Measurements from ENCODE around the gene CEACAM4.

Gene CEACAM4

GRCh38 chr19:41616792-41617621, 9.9 kb downstream of the CEACAM4 start:
- DNase-seq = no peak

- DNase-seq = no peak
Observed at GRCh38 chr19:41615207-41615606, 11.7 kb downstream of the CEACAM4 start.

DNA sequence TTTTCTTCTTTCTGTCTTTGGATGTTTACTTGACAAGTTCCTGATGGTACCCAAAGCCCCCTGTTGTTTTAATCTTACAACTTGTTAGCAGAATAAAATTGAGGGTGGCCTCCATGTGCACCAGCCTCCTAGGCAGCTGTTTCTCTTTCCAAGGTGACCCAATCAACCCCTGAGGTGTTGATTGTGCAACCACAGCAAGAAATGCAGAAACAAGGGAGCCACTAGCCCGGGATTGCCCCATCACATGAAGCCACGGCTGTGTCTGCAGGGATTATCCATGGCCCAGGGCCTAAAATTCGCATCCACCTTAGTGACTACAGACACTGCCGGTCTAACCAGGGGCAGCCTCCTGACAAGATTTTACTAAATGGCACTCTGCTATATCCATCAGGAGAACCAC, 14.4 kb downstream of the CEACAM4 start:
- DNase-seq = no peak

DNA sequence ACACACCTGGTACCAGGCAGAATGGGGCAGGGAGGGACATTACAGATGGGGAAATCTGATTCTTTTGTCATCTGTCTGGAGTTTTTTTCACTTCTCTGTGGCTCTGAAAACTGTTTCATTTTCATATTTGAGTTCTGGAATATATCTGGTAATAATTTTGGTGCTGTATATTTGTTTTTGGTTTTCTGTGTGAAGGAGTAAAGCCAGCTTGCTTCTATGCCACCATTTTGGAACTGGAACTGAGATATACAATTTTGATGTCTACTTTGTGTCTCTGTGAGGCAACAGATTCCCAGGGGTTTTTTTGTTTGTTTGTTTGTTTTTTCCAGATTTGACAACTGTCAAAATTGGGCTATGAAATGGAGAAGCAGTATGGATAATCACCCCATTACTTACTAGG, 16.1 kb downstream of the CEACAM4 start:
- DNase-seq = no peak

DNA sequence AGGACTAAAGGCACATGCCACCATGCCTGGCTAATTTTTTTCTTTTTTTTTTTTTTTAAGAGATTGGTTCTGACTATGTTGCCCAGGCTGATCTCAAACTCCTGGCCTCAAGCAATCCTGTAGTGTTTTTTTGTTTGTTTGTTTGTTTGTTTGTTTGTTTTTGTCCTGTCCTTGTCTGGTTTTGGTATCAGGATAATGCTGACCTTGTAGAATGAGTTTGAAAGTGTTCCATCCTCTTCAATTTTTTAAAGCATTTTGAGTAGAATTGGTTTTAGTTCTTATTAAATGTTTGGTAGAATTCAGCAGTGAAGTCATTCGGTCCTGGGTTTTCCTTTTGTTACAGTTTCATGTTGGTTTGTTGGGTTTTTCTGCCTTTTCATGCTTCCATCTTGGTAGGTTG, 19.2 kb downstream of the CEACAM4 start:
- no peak for DNase-seq

- peak; percentile 13 for DNase-seq
Observed at GRCh38 chr19:41606215-41606837, 20.5 kb downstream of the CEACAM4 start.

- peak; percentile 22 for DNase-seq
Observed at GRCh38 chr19:41604831-41605230, 22.0 kb downstream of the CEACAM4 start.

GRCh38 chr19:41601771-41602170, 25.1 kb downstream of the CEACAM4 start:
- DNase-seq = no peak

GRCh38 chr19:41599175-41599966, 27.5 kb downstream of the CEACAM4 start:
- DNase-seq = peak; percentile 23

DNA sequence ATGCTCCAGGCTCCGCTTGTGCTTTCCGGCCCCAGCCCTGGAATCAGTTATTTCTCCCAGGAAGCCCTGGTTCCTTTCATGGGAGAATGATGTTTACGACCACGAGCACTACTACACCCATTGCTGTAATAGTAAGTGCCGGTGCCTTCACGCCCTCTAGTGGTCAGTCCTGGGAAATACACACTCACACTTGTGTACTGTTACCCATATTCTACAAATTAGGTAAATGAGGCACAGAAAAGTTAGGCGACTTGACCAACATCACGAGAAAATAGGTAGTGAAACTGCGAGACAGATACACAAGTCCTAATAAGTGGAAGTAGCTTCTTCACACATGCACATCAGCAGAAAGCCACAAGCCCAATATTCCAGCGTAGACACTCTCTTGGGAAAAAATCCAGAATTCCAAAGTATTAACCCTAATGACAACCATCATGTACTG, 29.3 kb downstream of the CEACAM4 start:
- no peak for DNase-seq

DNA sequence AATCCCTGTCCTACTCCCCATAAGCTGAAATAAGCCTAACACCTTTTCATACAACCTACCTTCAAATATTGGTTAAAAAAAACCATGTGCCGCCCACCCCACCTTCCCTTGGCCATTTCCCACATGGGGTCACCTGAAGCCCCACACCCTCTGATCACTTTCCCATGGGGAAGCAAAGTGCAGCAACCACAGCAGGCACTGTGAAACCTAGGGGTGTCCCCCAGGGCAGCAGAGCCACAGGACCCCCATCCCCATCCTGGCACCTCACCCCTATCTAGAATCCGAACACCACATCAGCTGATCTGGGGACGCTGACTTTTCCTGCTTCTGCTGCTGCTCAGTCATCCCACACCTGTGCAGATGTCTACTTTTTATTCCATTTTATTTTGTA, 31.0 kb downstream of the CEACAM4 start:
- no peak for DNase-seq

DNA sequence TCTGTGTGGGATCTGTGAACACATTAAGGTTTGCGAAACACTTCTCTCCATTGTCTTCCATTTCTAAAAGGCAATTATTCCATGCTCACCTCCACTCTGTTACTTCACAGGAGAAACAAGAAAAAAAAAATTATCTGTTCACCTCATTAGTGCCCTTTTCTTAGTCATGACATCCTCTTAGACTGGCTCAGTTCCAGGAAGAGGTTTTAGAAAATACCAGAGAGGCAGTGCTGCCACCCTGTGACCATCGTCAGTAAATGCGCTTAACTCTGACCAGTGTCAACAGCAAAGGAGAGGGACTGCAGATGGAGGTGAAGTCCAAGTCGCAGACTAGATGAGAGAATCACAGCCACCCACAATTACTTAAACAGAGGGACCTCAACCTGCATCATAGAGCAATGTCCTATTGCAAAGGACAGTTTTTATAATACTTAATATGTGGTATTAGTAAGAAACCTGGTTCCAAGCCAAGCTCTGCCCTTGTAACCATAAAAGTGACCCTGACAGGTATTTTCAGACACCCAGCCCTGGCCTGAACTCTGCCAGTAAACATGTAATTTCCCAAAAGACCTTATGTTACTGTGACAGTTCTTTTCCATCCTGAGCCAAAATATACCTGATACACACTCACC, 31.5 kb downstream of the CEACAM4 start:
- DNase-seq = peak; percentile 43

- DNase-seq = no peak
Observed at GRCh38 chr19:41591951-41592562, 34.8 kb downstream of the CEACAM4 start.

GRCh38 chr19:41590936-41591335, 35.9 kb downstream of the CEACAM4 start:
- no peak for DNase-seq

GRCh38 chr19:41589371-41589770, 37.5 kb downstream of the CEACAM4 start:
- no peak for DNase-seq

GRCh38 chr19:41588497-41589209, 38.2 kb downstream of the CEACAM4 start:
- DNase-seq = no peak

DNA sequence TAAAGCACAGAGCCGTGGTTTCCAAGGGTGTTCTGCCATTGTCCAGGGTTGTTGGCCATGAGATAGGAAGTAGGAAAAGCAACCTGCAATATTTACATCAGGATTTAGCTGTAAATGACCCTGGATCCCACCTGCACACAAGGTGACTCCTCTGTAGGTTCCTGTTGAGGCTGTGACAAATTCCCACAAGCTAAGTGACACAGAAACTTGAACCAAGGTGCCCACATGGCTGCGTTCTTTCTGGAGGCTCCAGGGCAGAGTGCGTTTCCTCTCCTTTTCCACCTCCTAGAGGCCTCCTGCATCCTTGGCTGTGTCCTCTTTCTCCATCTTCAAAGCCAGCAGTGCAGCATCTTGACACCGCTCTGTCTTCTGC, 39.0 kb downstream of the CEACAM4 start:
- no peak for DNase-seq

DNA sequence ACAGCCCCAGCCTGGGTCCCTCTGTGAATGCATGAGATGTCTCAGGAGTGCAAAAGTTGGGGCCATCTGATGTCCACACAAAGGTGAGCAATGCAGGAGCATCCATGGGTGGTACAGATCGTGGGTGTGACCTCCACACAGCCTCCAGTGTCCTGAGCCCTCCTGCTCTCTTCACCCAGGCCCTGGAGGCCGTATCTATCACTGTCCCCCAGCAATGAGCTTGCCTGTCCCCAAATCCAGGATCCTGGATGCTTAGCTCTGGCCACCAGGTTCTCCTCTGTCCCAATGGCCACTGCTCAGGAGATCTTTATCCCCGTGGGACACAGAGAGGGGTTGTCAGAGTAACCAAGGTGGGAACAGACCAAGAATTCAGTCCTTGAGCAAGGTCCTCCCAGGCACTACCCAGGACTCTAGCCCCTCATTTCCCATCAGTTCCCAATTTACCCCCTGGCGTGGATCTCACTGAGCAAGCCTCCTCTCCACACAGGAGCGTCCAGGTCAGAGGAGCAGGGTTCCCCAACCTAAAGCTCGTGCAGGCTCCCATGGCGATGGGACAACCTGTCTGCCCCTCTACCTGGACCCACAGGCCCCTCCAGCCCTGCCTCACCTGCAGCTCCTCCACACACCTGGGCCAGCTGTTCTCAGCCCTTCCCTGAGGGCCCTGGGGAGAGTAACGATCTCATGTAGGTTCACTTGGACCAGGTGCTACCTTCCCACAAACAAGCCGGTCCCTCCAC, 39.6 kb downstream of the CEACAM4 start:
- no peak for DNase-seq

GRCh38 chr19:41586064-41586463, 40.8 kb downstream of the CEACAM4 start:
- no peak for DNase-seq

DNA sequence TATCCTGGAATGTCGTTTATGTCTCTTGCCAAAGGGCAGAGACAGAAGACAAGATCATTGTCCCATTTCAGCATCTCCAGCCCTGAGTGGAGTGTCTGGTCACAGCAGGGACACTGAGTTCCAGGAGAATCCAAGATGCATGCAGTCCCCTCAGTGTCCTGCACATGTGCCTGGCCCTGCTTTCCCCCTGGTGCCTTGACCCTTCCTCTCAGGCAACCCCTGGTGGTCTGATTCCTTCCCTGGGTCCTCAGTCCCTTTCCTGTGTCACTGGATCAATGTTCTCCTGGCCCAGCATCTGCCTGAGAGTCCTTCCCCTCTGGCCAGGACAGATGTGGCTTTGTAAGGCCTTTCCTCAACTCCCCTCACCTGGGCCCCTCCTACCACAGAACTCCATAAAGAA, 41.9 kb downstream of the CEACAM4 start:
- DNase-seq = no peak

- DNase-seq = no peak
Observed at GRCh38 chr19:41584260-41584810, 42.5 kb downstream of the CEACAM4 start.
